Endothelial cell of umbilical vein (primary cell): Measurements from ENCODE around the gene CMIP. TPM values are rescaled to one million over a fixed set of nuclear protein-coding genes. Genes with fewer than 3 reads are reported as not detected.

Source experiments
- BruUV-seq: library from RNA; stranded (reverse); fragments of 400-500 nt; replicated peaks from 2 replicates; lab custom pipeline; 2021; lab: Mats Ljungman, UMichigan
- CTCF ChIA-PET: fragments of 300-600, 350-600 bp; sonication (Branson Sonifier 250); formaldehyde crosslinking; loops from one replicate; lab custom pipeline; 2021; ENCODE audit warnings: antibody characterized with exemption, inconsistent platforms; lab: Charles Lee
- POLR2A ChIA-PET: fragments of 300-600, 350-600 bp; sonication (Branson Sonifier 250); formaldehyde crosslinking; loops from one replicate; lab custom pipeline; 2021; ENCODE audit warnings: antibody characterized with exemption, inconsistent platforms; lab: Charles Lee
- DNase-seq: peaks from one replicate; pipeline ENCODE4 v3.0.0-alpha.2; 2011; ENCODE audit warnings: low read depth, low spot score
- FAIRE-seq: peaks from 2 replicates; lab custom pipeline; 2011; peaks lifted over from hg19 to GRCh38; lab: Jason Lieb, UNC
- H2AFZ ChIP-seq: 2 replicates; pipeline ENCODE4 v1.6.0; 2012; ENCODE audit warnings: low read depth, low read length, control low read depth, inconsistent platforms
- H3K27ac ChIP-seq: 2 replicates; pipeline ENCODE4 v1.5.1; 2011; ENCODE audit warnings: low read depth, mild to moderate bottlenecking, control low read depth, low read length, moderate library complexity; ENCODE audit not compliant: insufficient read depth
- H3K27me3 ChIP-seq, 2 experiments: 2 replicates each; pipeline versions ENCODE4 v1.6.0 to v1.6.1; 2011; ENCODE audit warnings: low read length in 2 of 2, mixed read lengths in 1 of 2; ENCODE audit not compliant: control insufficient read depth in 2 of 2, insufficient read depth in 2 of 2
- H3K36me3 ChIP-seq, 2 experiments: 2 replicates in 1 of 2; 3 replicates in 1 of 2; pipeline ENCODE4 v1.5.1; 2011; ENCODE audit warnings: low read length in 2 of 2, mild to moderate bottlenecking in 1 of 2, moderate library complexity in 1 of 2; ENCODE audit not compliant: control insufficient read depth in 2 of 2, insufficient read depth in 2 of 2; ENCODE audit errors: extremely low read depth in 1 of 2
- H3K4me1 ChIP-seq: 3 replicates; pipeline ENCODE4 v1.5.1; 2011; ENCODE audit warnings: mild to moderate bottlenecking, low read length; ENCODE audit not compliant: control insufficient read depth, insufficient read depth; ENCODE audit errors: extremely low read depth
- H3K4me2 ChIP-seq: 2 replicates; pipeline ENCODE4 v1.6.1; 2011; ENCODE audit warnings: low read length, control low read depth, mixed read lengths; ENCODE audit not compliant: insufficient read depth
- H3K4me3 ChIP-seq, 3 experiments: fragments of 200-600 bp in 1 of 3; sonication (generic), shearing (Covaris generic) in 1 of 3; replicated peaks in 1 of 3; 2 replicates each; pipeline ENCODE4 v1.5.1; 2011 to 2016; ENCODE audit warnings: control low read depth in 3 of 3, low read length in 3 of 3, mild to moderate bottlenecking in 2 of 3, inconsistent platforms in 1 of 3, low read depth in 1 of 3, moderate library complexity in 1 of 3; ENCODE audit not compliant: insufficient read depth in 1 of 3
- H3K79me2 ChIP-seq: 2 replicates; pipeline ENCODE4 v1.6.0; 2012; ENCODE audit warnings: low read length, inconsistent platforms; ENCODE audit not compliant: control insufficient read depth, insufficient read depth
- H3K9ac ChIP-seq: replicated peaks from 2 replicates; pipeline ENCODE3; 2011; ENCODE audit warnings: low read length, control low read depth; ENCODE audit not compliant: insufficient read depth; ENCODE audit errors: extremely low read depth
- H3K9me1 ChIP-seq: replicated peaks from 3 replicates; pipeline ENCODE4 v1.6.0; 2011; ENCODE audit warnings: mild to moderate bottlenecking, low read length; ENCODE audit not compliant: control insufficient read depth, insufficient read depth; ENCODE audit errors: extremely low read depth
- H3K9me3 ChIP-seq: replicated peaks from 2 replicates; pipeline ENCODE4 v1.5.1; 2012; ENCODE audit warnings: low read length, inconsistent platforms; ENCODE audit not compliant: control insufficient read depth, insufficient read depth
- H4K20me1 ChIP-seq: replicated peaks from 2 replicates; pipeline ENCODE3; 2011; ENCODE audit warnings: mild to moderate bottlenecking, low read length; ENCODE audit not compliant: control insufficient read depth, insufficient read depth; ENCODE audit errors: extremely low read depth
- EZH2 ChIP-seq: IDR thresholded peaks from 2 replicates; pipeline ENCODE4 v1.6.1; 2012; ENCODE audit warnings: borderline replicate concordance, low read depth, mild to moderate bottlenecking, moderate library complexity, low read length, inconsistent platforms; ENCODE audit not compliant: severe bottlenecking
- FOS ChIP-seq: IDR thresholded peaks from 2 replicates; pipeline ENCODE4 v1.6.1; 2011; ENCODE audit warnings: mild to moderate bottlenecking, low read length, moderate library complexity, borderline replicate concordance; ENCODE audit not compliant: insufficient read depth
- GATA2 ChIP-seq: IDR thresholded peaks from 2 replicates; pipeline ENCODE4 v1.7.0; 2011; ENCODE audit warnings: low read depth, mild to moderate bottlenecking, moderate library complexity, mixed read lengths, low read length; ENCODE audit not compliant: insufficient read length, insufficient read depth
- JUN ChIP-seq: IDR thresholded peaks from 2 replicates; pipeline ENCODE4 v1.6.1; 2011; ENCODE audit warnings: borderline replicate concordance, low read depth; ENCODE audit not compliant: insufficient read length, insufficient read depth
- MAX ChIP-seq: IDR thresholded peaks from 2 replicates; pipeline ENCODE4 v1.6.1; 2011; ENCODE audit not compliant: insufficient read depth, insufficient read length
- MYC ChIP-seq: IDR thresholded peaks from one replicate; pipeline ENCODE4 v1.6.1; 2011; ENCODE audit warnings: mild to moderate bottlenecking, low read depth, low read length
- POLR2A ChIP-seq: IDR thresholded peaks from 2 replicates; pipeline ENCODE4 v1.6.1; 2012; ENCODE audit warnings: low read depth, mild to moderate bottlenecking, control low read depth, low read length
- POLR2AphosphoS5 ChIP-seq: IDR thresholded peaks from 2 replicates; pipeline ENCODE4 v1.6.1; 2012; ENCODE audit warnings: low read depth, mild to moderate bottlenecking, control low read depth, low read length, moderate library complexity; ENCODE audit not compliant: insufficient read depth
- dilution Hi-C: fragments of 300-500 bp; cut with MboI; formaldehyde crosslinking; loops from one replicate; pipeline ENCODE4 v1.15.0; 2019; ENCODE audit warnings: low sequenced_read_pairs; ENCODE audit not compliant: extremely low pct_ligation_motif_present
- intact Hi-C: fragments of 100-400 bp; cut with micrococcal nuclease; formaldehyde crosslinking; loops from one replicate; pipeline ENCODE4 v1.10.0; 2022
- polyA plus RNA-seq, 4 experiments: library from polyadenylated mRNA; depleted of rRNA in 3 of 4; stranded (reverse) in 3 of 4; unstranded in 1 of 4; fragments of >200 nt; gene quantifications; 2 replicates each; pipeline versions ENCODE4 v1.2.1 to v1.2.3, GENCODE V29; 2011 to 2012; ENCODE audit warnings: missing spikeins in 1 of 4
- total RNA-seq: library from RNA; stranded (reverse); gene quantifications from 2 replicates; pipeline ENCODE4 v1.2.3, GENCODE V29; 2021
- TF ChIP-seq, protein P1 (sequence below), 2 donors: IDR thresholded peaks; 1 replicate in 1 of 2; 2 replicates in 1 of 2; pipeline ENCODE4 v1.5.1; 2011; ENCODE audit warnings: low read length in 2 of 2, mild to moderate bottlenecking in 2 of 2, moderate library complexity in 2 of 2, control low read depth in 1 of 2, inconsistent platforms in 1 of 2, low read depth in 1 of 2; ENCODE audit not compliant: insufficient read depth in 1 of 2; ENCODE audit errors: extremely low read depth in 1 of 2

The CMIP gene
- total and polyA plus RNA-seq, 2 donors (not counting 3 experiments of a cell fraction or from before 2014, with no cell fraction given): 29.0 to 101 TPM

GRCh38 chr16:81483970-81484595, 39.5 kb downstream of the CMIP start:
- dilution Hi-C loops: no loop called here
- Histone ChIP-seq H3K4me2 (no peak overlapping the region), H3K27ac (no peak overlapping the region), H3K79me2 (peaks cover 78% of the 10 kb centered on the region), H4K20me1 (no peaks in the 10 kb centered on the region), H3K36me3 (peaks cover 0 to 2% of the 10 kb centered on the region in 2 experiments), H3K9me3 (no peaks in the 10 kb centered on the region), H3K4me1 (peaks cover 23% of the 10 kb centered on the region), H2AFZ (no peak overlapping the region), H3K9ac (no peak overlapping the region), H3K4me3 (no peak overlapping the region), H3K27me3 (no peaks in the 10 kb centered on the region), H3K9me1 (no peaks in the 10 kb centered on the region)
- no peak for DNase-seq
- no TSS peak for BruUV-seq
- FAIRE-seq: no peak
- ChIA-PET POLR2A (no interaction called here), CTCF (interaction anchor here (2.8 kb wide), 1 partner anchor 30 kb away, joined by 12 read pairs; no protein-coding TSS in a partner anchor)
- intact Hi-C loops: no loop called here
- TF ChIP-seq EZH2 (no peak), FOS (no peak), MYC (no peak), JUN (no peak), POLR2A (no peak), GATA2 (no peak), POLR2AphosphoS5 (no peak), MAX (no peak)
- TF ChIP-seq, protein P1, sequence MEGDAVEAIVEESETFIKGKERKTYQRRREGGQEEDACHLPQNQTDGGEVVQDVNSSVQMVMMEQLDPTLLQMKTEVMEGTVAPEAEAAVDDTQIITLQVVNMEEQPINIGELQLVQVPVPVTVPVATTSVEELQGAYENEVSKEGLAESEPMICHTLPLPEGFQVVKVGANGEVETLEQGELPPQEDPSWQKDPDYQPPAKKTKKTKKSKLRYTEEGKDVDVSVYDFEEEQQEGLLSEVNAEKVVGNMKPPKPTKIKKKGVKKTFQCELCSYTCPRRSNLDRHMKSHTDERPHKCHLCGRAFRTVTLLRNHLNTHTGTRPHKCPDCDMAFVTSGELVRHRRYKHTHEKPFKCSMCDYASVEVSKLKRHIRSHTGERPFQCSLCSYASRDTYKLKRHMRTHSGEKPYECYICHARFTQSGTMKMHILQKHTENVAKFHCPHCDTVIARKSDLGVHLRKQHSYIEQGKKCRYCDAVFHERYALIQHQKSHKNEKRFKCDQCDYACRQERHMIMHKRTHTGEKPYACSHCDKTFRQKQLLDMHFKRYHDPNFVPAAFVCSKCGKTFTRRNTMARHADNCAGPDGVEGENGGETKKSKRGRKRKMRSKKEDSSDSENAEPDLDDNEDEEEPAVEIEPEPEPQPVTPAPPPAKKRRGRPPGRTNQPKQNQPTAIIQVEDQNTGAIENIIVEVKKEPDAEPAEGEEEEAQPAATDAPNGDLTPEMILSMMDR (IDR thresholded peaks at IDR 0.05; ENCODE audit: extremely low read depth in 1 of 2, insufficient read depth in 1 of 2, low read depth in 1 of 2, low read length in 2 of 2): no peak
